SK-N-SH (cell line): ENCODE data around the gene POC5. TPM values are rescaled to one million over a fixed set of nuclear protein-coding genes. Genes with fewer than 3 reads are reported as not detected.
A peak's percentile ranks its signal among the peaks of the same experiment; 100 is the strongest.

ENCODE experiments used
- CTCF ChIA-PET: fragments of 300-600, 350-600 bp; formaldehyde crosslinking; extraction: SDS; loops from one replicate; lab custom pipeline; 2021; lab: Yijun Ruan, JAX
- POLR2A ChIA-PET: fragments of 350-600 bp; sonication (Branson Sonifier 250); formaldehyde crosslinking; extraction: SDS; loops from one replicate; lab custom pipeline; 2020; ENCODE audit warnings: antibody characterized with exemption, inconsistent platforms; lab: Yijun Ruan, JAX
- DNase-seq: peaks from one replicate; pipeline ENCODE4 v3.0.0; 2012
- H2AFZ ChIP-seq: fragments of 200-600 bp; sonication (generic); 2 replicates; pipeline ENCODE4 v1.8.1; 2016; ENCODE audit warnings: antibody characterized with exemption, mild to moderate bottlenecking, low read depth
- H3F3A ChIP-seq: fragments of 200-600 bp; sonication (generic); replicated peaks from 2 replicates; pipeline ENCODE3; 2016; ENCODE audit warnings: antibody characterized with exemption, mild to moderate bottlenecking; ENCODE audit not compliant: insufficient read depth
- H3K27ac ChIP-seq, 2 experiments: fragments of 200-500 bp in 1 of 2; fragments of 200-600 bp in 1 of 2; sonication (Bioruptor generic) in 1 of 2; sonication (generic), shearing (Covaris generic) in 1 of 2; 2 replicates each; pipeline versions ENCODE4 v1.5.1 to v1.6.1; 2014 to 2016; ENCODE audit warnings: low read depth in 2 of 2, inconsistent platforms in 1 of 2, low read length in 1 of 2, mild to moderate bottlenecking in 1 of 2, mixed read lengths in 1 of 2
- H3K27me3 ChIP-seq: fragments of 200-600 bp; sonication (generic), shearing (Covaris generic); 2 replicates; pipeline ENCODE4 v1.6.1; 2016; ENCODE audit warnings: mixed run types; ENCODE audit not compliant: insufficient read depth
- H3K36me3 ChIP-seq, 2 experiments: fragments of 200-500 bp in 1 of 2; fragments of 200-600 bp in 1 of 2; sonication (Bioruptor generic) in 1 of 2; sonication (generic) in 1 of 2; replicated peaks in 1 of 2; 2 replicates each; pipeline versions ENCODE3 to v1.5.1; 2014 to 2016; ENCODE audit warnings: low read length in 1 of 2, mild to moderate bottlenecking in 1 of 2; ENCODE audit not compliant: insufficient read depth in 2 of 2, control insufficient read depth in 1 of 2
- H3K4me1 ChIP-seq, 2 experiments: fragments of 200-500 bp in 1 of 2; fragments of 200-600 bp in 1 of 2; sonication (Bioruptor generic) in 1 of 2; sonication (generic), shearing (Covaris generic) in 1 of 2; 2 replicates each; pipeline versions ENCODE4 v1.5.1 to v1.6.1; 2014 to 2016; ENCODE audit warnings: low read depth in 1 of 2, low read length in 1 of 2, mixed run types in 1 of 2; ENCODE audit not compliant: insufficient read depth in 2 of 2, control insufficient read depth in 1 of 2
- H3K4me2 ChIP-seq: fragments of 200-600 bp; sonication (generic), shearing (Covaris generic); 2 replicates; pipeline ENCODE4 v1.6.1; 2017; ENCODE audit warnings: mixed run types
- H3K4me3 ChIP-seq, 2 experiments: fragments of 200-500 bp in 1 of 2; fragments of 200-600 bp in 1 of 2; sonication (Bioruptor generic) in 1 of 2; sonication (generic), shearing (Covaris generic) in 1 of 2; 2 replicates each; pipeline versions ENCODE4 v1.5.1 to v1.8.1; 2014 to 2016; ENCODE audit warnings: low read depth in 2 of 2, inconsistent platforms in 1 of 2, low read length in 1 of 2, mild to moderate bottlenecking in 1 of 2, mixed read lengths in 1 of 2, moderate library complexity in 1 of 2
- H3K79me2 ChIP-seq: fragments of 200-600 bp; sonication (generic); 2 replicates; pipeline ENCODE4 v1.8.1; 2017; ENCODE audit warnings: mild to moderate bottlenecking; ENCODE audit not compliant: insufficient read depth
- H3K9ac ChIP-seq: fragments of 200-600 bp; sonication (generic); 2 replicates; pipeline ENCODE4 v1.6.1; 2017; ENCODE audit warnings: mixed run types
- H3K9me2 ChIP-seq: fragments of 200-600 bp; sonication (generic); 2 replicates; pipeline ENCODE4 v1.6.1; 2017; ENCODE audit warnings: mixed run types
- H3K9me3 ChIP-seq: fragments of 200-600 bp; sonication (generic); 2 replicates; pipeline ENCODE4 v1.6.1; 2017; ENCODE audit warnings: mixed run types, mild to moderate bottlenecking, moderate library complexity
- H4K20me1 ChIP-seq: fragments of 200-600 bp; sonication (generic); 2 replicates; pipeline ENCODE4 v1.6.1; 2017; ENCODE audit warnings: mild to moderate bottlenecking, mixed run types; ENCODE audit not compliant: insufficient read depth
- CHD2 ChIP-seq: fragments of 150-350 bp; IDR thresholded peaks from 2 replicates; pipeline ENCODE4 v1.6.1; 2018; ENCODE audit warnings: low read length; ENCODE audit not compliant: partially characterized antibody
- CTCF ChIP-seq: fragments of 200-600 bp; sonication (generic); IDR thresholded peaks from 2 replicates; pipeline ENCODE4 v1.6.1; 2017; ENCODE audit warnings: antibody characterized with exemption, mild to moderate bottlenecking, moderate library complexity
- ELF1 ChIP-seq: IDR thresholded peaks from 2 replicates; pipeline ENCODE4 v1.4.0; 2012
- EP300 ChIP-seq, 2 experiments: IDR thresholded peaks; 2 replicates each; pipeline versions ENCODE4 v1.4.0 to v1.6.1; 2012; ENCODE audit warnings: borderline replicate concordance in 1 of 2, low read depth in 1 of 2, low read length in 1 of 2
- FOSL2 ChIP-seq: IDR thresholded peaks from 2 replicates; pipeline ENCODE4 v1.4.0; 2012; ENCODE audit warnings: low read depth, mild to moderate bottlenecking, moderate library complexity, borderline replicate concordance
- FOXJ3 ChIP-seq: sonication (generic); formaldehyde crosslinking; IDR thresholded peaks from 2 replicates; pipeline ENCODE4 v1.5.1; 2020; ENCODE audit warnings: mild to moderate bottlenecking, missing genetic modification reagents
- FOXM1 ChIP-seq: IDR thresholded peaks from 2 replicates; pipeline ENCODE4 v1.4.0; 2012; ENCODE audit warnings: low read depth, mild to moderate bottlenecking
- GABPA ChIP-seq: IDR thresholded peaks from 2 replicates; pipeline ENCODE4 v1.4.0; 2012; ENCODE audit warnings: low read depth, mild to moderate bottlenecking
- GATA2 ChIP-seq: sonication (generic); formaldehyde crosslinking; IDR thresholded peaks from 2 replicates; pipeline ENCODE4 v1.5.0; 2020; ENCODE audit warnings: mild to moderate bottlenecking, missing genetic modification reagents
- IRF3 ChIP-seq: fragments of 150-350 bp; IDR thresholded peaks from 2 replicates; pipeline ENCODE4 v1.6.1; 2016; ENCODE audit warnings: mild to moderate bottlenecking, low read depth, low read length
- MAX ChIP-seq: IDR thresholded peaks from 2 replicates; pipeline ENCODE4 v1.4.0; 2012; ENCODE audit warnings: low read depth
- MEF2A ChIP-seq: IDR thresholded peaks from 2 replicates; pipeline ENCODE4 v1.4.0; 2012; ENCODE audit warnings: low read depth, borderline replicate concordance
- MXI1 ChIP-seq: IDR thresholded peaks from 2 replicates; pipeline ENCODE4 v1.6.1; 2012; ENCODE audit warnings: mild to moderate bottlenecking, low read depth, low read length, improper control_type of control experiment
- NFIC ChIP-seq: IDR thresholded peaks from 2 replicates; pipeline ENCODE4 v1.4.0; 2012; ENCODE audit warnings: borderline replicate concordance
- NRF1 ChIP-seq: IDR thresholded peaks from 2 replicates; pipeline ENCODE4 v1.6.1; 2012; ENCODE audit warnings: low read depth, mild to moderate bottlenecking, low read length
- PBX3 ChIP-seq: IDR thresholded peaks from 2 replicates; pipeline ENCODE4; 2012
- POLR2AphosphoS5 ChIP-seq: IDR thresholded peaks from 2 replicates; pipeline ENCODE4 v1.6.1; 2012; ENCODE audit warnings: low read depth, low read length
- REST ChIP-seq: IDR thresholded peaks from 2 replicates; pipeline ENCODE4 v1.6.1; 2012; ENCODE audit warnings: mild to moderate bottlenecking, low read depth, low read length, moderate library complexity
- RFX5 ChIP-seq: IDR thresholded peaks from 2 replicates; pipeline ENCODE4 v1.6.1; 2012; ENCODE audit warnings: mild to moderate bottlenecking, improper control_type of control experiment, low read length
- TEAD4 ChIP-seq: IDR thresholded peaks from 2 replicates; pipeline ENCODE4 v1.4.0; 2012; ENCODE audit warnings: mild to moderate bottlenecking, borderline replicate concordance; ENCODE audit not compliant: insufficient read depth
- ZBTB33 ChIP-seq: IDR thresholded peaks from 2 replicates; pipeline ENCODE4 v1.4.0; 2012; ENCODE audit warnings: low read depth, borderline replicate concordance
- WGBS: methylation state at CpG from one replicate; pipeline ENCODE4 v1.1.6; 2017; ENCODE audit warnings: low lambda C conversion rate; 5-methylcytosine and 5-hydroxymethylcytosine counted together
- polyA plus RNA-seq, 3 experiments: library from polyadenylated mRNA; depleted of rRNA; stranded (reverse); fragments of >200 nt; gene quantifications; 2 replicates each; pipeline ENCODE4 v1.2.3, GENCODE V29; 2012

Gene POC5
- polyA plus RNA-seq (2012; rRNA removed), result 15.9 and 16.2 TPM in 2 replicates
- polyA plus RNA-seq (2012; cell fraction: cytosol; rRNA removed), result 14.0 and 17.9 TPM in 2 replicates
- polyA plus RNA-seq (2012; cell fraction: nucleus; rRNA removed), result 18.9 and 28.3 TPM in 2 replicates

GRCh38 chr5:75717082-75717922, at the start of gene POC5:
POC5 (minus strand) TSS chr5:75717437; CDS start chr5:75712937, 4,500 bp downstream.
- peaks cover 8 to 14% of the 10 kb centered on the region in 2 experiments for H3K36me3 ChIP-seq
- peak within 1 kb of the TSS; percentile 81 to 100 for H3K4me3 ChIP-seq
- ChIA-PET POLR2A (interaction anchor here (0.8 to 1.8 kb wide), 6 partner anchors 26 to 380 kb away, joined by 3 to 9 read pairs (median 3); partner anchors contain the start of genes CERT1, HMGCR and POLK), CTCF (interaction anchor here (0.7 to 1.3 kb wide), 2 partner anchors 18 to 457 kb away, joined by 3 to 5 read pairs; no protein-coding TSS in a partner anchor)
- H3K9ac ChIP-seq, result peak within 1 kb of the TSS; percentile 84
- WGBS, result 5% methylated on average over 39 of the region's 51 CpGs
- no peaks in the 10 kb centered on the region for H3K9me3 ChIP-seq
- H3K4me1 ChIP-seq, result peaks cover 2 to 6% of the 10 kb centered on the region in 2 experiments; a peak in 3 of 4 replicates
- no peaks in the 10 kb centered on the region for H3K27me3 ChIP-seq
- no peaks in the 10 kb centered on the region for H3K9me2 ChIP-seq
- peak within 1 kb of the TSS; percentile 93 for H2AFZ ChIP-seq
- H3K79me2 ChIP-seq, result peaks cover 42% of the 10 kb centered on the region
- H4K20me1 ChIP-seq, result no peaks in the 10 kb centered on the region
- peak within 1 kb of the TSS; percentile 97 for H3K4me2 ChIP-seq
- peak within 1 kb of the TSS; percentile 70 to 92 for H3K27ac ChIP-seq
- peaks cover 9% of the 10 kb centered on the region for H3F3A ChIP-seq
- DNase-seq, result peak; percentile 95
- TF ChIP-seq MXI1 (peak; percentile 96), RFX5 (0 out of 2 replicates have a peak, but pooled peaks have one; percentile 3), REST (no peak), MEF2A (no peak), EP300 (IDR thresholded peaks at IDR 0.05; ENCODE audit: borderline replicate concordance in 1 of 2, low read depth in 1 of 2, low read length in 1 of 2) (no peak), ZBTB33 (no peak), FOSL2 (peak; percentile 26; the same call in 1 of the 2 replicates), CTCF (no peak), TEAD4 (no peak), MAX (peak; percentile 88), POLR2AphosphoS5 (peak; percentile 81; the same call in 1 of the 2 replicates), CHD2 (peak; percentile 71), GABPA (peak; percentile 90), FOXJ3 (no peak), GATA2 (CRISPR knock-in tag) (no peak), IRF3 (peak; percentile 67), NFIC (no peak; the same call in 1 of the 2 replicates), PBX3 (0 out of 2 replicates have a peak, but pooled peaks have one; percentile 10), ELF1 (peak; percentile 68), NRF1 (peak; percentile 37; the same call in 1 of the 2 replicates), FOXM1 (peak; percentile 45; the same call in 1 of the 2 replicates)
